ENCODE results near the gene DGKE. TPM values are rescaled to one million over a fixed set of nuclear protein-coding genes. Genes with fewer than 3 reads are reported as not detected.

Gene DGKE
- total RNA-seq, 4 donors from 2014 or later = 7.2 to 21.7 (median 14.7) TPM

DNA sequence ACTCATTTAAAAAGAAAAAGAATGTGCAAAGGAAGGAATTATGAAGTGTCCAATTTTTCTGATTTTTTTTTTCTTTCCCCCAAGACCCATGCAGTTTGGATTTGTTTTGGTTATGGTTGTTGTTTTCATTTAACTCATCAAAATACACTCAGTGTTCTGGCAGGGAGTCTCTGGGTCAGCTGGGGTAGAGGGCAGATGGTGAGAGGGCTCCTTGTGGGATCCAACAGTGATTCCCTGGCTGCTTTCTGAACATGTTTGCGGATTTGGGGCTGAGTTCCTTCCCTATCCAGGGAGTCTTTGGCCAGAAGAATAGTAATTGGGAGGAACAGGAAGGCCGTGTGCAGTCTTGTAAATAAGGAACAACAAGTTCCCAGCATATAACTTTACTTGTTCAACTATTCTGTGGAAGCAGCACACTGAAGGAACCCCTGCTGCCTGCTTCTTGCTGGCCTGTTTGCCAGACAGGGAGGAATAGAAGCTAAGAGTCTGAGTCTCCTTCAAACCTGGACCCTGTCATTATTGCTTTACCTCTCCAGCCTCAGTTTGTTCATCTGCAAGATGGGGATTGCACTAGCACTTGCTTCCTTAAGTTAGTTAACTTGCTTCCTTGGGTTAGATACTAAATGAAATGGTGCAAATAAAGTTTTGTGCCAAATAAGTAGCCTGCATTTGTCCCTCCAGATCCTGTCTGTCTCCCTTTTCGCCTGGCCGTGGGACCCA is 32.3 kb upstream of the DGKE start:
- Histone ChIP-seq H3K4me1 (no peaks in the 10 kb centered on the region), H3K36me3 (no peaks in the 10 kb centered on the region), H3K27ac (no peak overlapping the region), H3K9me3 (no peaks in the 10 kb centered on the region), H3K4me3 (replicated peaks in 1 of 3) (no peak overlapping the region), H3K27me3 (no peaks in the 10 kb centered on the region)
- intact Hi-C loops (cut with DNase I) = no loop called here
- no peak for TF ChIP-seq CTCF (IDR thresholded peaks at IDR 0.05)
- TF ChIP-seq POLR2A (IDR thresholded peaks at IDR 0.05) = no peak
- DNase-seq = no peak
- WGBS, 2 donors = 77 to 84% methylated on average over 4 of the region's 4 CpGs

DNA sequence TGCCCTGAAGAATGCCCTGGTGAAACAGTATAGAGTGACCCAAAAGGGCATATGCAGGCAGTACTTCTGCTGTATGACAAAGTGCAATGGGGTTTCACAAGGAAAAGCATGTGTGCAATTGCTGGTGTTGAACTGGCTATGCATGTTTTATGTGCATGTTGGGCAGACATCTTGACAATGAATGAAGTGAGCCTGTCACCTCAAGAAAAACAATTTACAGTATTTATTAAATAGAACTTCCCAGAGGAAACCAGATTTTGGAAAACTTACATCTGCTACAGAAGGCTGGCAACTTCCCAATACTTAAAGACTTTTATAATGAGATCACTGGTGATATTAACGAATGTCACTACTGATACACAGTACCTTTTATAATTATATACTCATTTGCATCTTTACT is 30.9 kb upstream of the DGKE start:
- Histone ChIP-seq H3K27me3 (no peaks in the 10 kb centered on the region), H3K4me1 (no peaks in the 10 kb centered on the region), H3K9me3 (no peaks in the 10 kb centered on the region), H3K27ac (no peak overlapping the region), H3K4me3 (replicated peaks in 1 of 3) (no peak overlapping the region), H3K36me3 (no peaks in the 10 kb centered on the region)
- TF ChIP-seq CTCF (IDR thresholded peaks at IDR 0.05) (no peak), POLR2A (IDR thresholded peaks at IDR 0.05) (no peak)
- intact Hi-C loops (cut with DNase I) = no loop called here
- no peak for DNase-seq
- WGBS, 2 donors = 86 to 87% methylated on average over 1 of the region's 1 CpG

- no peak for TF ChIP-seq CTCF (IDR thresholded peaks at IDR 0.05)
- TF ChIP-seq POLR2A (IDR thresholded peaks at IDR 0.05) = no peak
- intact Hi-C loops (cut with DNase I) = no loop called here
- Histone ChIP-seq H3K4me1 (no peaks in the 10 kb centered on the region), H3K27me3 (no peaks in the 10 kb centered on the region), H3K9me3 (no peaks in the 10 kb centered on the region), H3K36me3 (no peaks in the 10 kb centered on the region), H3K27ac (no peak overlapping the region), H3K4me3 (replicated peaks in 1 of 3) (no peak overlapping the region)
- DNase-seq = no peak
- WGBS, 2 donors = 91 to 92% methylated on average over 3 of the region's 3 CpGs
Measured at GRCh38 chr17:56804454-56804853, 29.5 kb upstream of the DGKE start.

- TF ChIP-seq CTCF (IDR thresholded peaks at IDR 0.05) = no peak
- TF ChIP-seq POLR2A (IDR thresholded peaks at IDR 0.05) = no peak
- 80% methylated on average over 4 of the region's 4 CpGs for WGBS, 2 donors
- H3K9me3 ChIP-seq = no peaks in the 10 kb centered on the region
- no peak overlapping the region for H3K4me3 ChIP-seq (replicated peaks in 1 of 3)
- no peak for DNase-seq
- no peaks in the 10 kb centered on the region for H3K36me3 ChIP-seq
- no peaks in the 10 kb centered on the region for H3K27me3 ChIP-seq
- intact Hi-C loops (cut with DNase I) = no loop called here
- H3K4me1 ChIP-seq = no peaks in the 10 kb centered on the region
- H3K27ac ChIP-seq = no peak overlapping the region
Measured at GRCh38 chr17:56806949-56807348, 27.0 kb upstream of the DGKE start.

GRCh38 chr17:56807723-56808122 is 26.2 kb upstream of the DGKE start:
- no peak overlapping the region for H3K27ac ChIP-seq

More at GRCh38 chr17:56807723-56808122, 26.2 kb upstream of the DGKE start:
- Histone ChIP-seq H3K36me3 (no peaks in the 10 kb centered on the region), H3K4me1 (no peaks in the 10 kb centered on the region), H3K4me3 (replicated peaks in 1 of 3) (no peak overlapping the region), H3K27me3 (no peaks in the 10 kb centered on the region), H3K9me3 (no peaks in the 10 kb centered on the region)
- no peak for DNase-seq
- 96 to 97% methylated on average over 3 of the region's 3 CpGs for WGBS, 2 donors
- TF ChIP-seq POLR2A (IDR thresholded peaks at IDR 0.05) (no peak), CTCF (IDR thresholded peaks at IDR 0.05) (no peak)
- intact Hi-C loops (cut with DNase I) = no loop called here
